ENCODE results near the gene SOX6.

- TF ChIP-seq CTCF (IDR thresholded peaks at IDR 0.05) (no peak), POLR2A (IDR thresholded peaks at IDR 0.05) (no peak)
Measured at GRCh38 chr11:16099343-16099900, 256.9 kb downstream of the SOX6 start.

Data from vagina (tissue), 2 donors.